Body of pancreas (tissue), 4 donors: ENCODE measurements around the gene SMIM32. TPM values are rescaled to one million over a fixed set of nuclear protein-coding genes. Genes with fewer than 3 reads are reported as not detected.

Experiments
- ATAC-seq: fragments of 150-250 bp; one replicate; pipeline ENCODE4 v1.9.1; 2016
- DNase-seq, 4 donors: peaks; one replicate each; pipeline ENCODE4 v3.0.0-alpha.2; 2019
- H3K27ac ChIP-seq, 4 donors: fragments of 200-600 bp; sonication (generic); 1 replicate in 3 of 4; 2 replicates in 1 of 4; pipeline versions ENCODE4 v1.5.1 to v1.6.1; 2016 to 2019; ENCODE audit warnings: mild to moderate bottlenecking in 1 of 4, mixed read lengths in 1 of 4, moderate library complexity in 1 of 4
- H3K27me3 ChIP-seq, 2 donors: fragments of 200-600 bp; sonication (generic); one replicate each; pipeline ENCODE4 v1.6.0; 2016; ENCODE audit warnings: mild to moderate bottlenecking in 1 of 2
- H3K36me3 ChIP-seq, 2 donors: fragments of 200-600 bp; sonication (generic); replicated peaks in 1 of 2; 2 replicates each; pipeline ENCODE4 v1.5.1; 2016; ENCODE audit warnings: low read depth in 2 of 2; ENCODE audit not compliant: insufficient read depth in 1 of 2
- H3K4me1 ChIP-seq: fragments of 200-600 bp; sonication (generic); one replicate; pipeline ENCODE4 v1.6.0; 2016
- H3K4me3 ChIP-seq, 2 donors: fragments of 200-600 bp; sonication (generic); 1 replicate in 1 of 2; 2 replicates in 1 of 2; pipeline ENCODE4 v1.5.1; 2016 to 2019
- H3K9me3 ChIP-seq, 3 donors: fragments of 200-600 bp; sonication (generic); 1 replicate in 2 of 3; 2 replicates in 1 of 3; pipeline ENCODE4 v1.5.1; 2016
- CTCF ChIP-seq, 7 experiments: fragments of 450-650 bp in 4 of 7; fragments of 200-600 bp in 3 of 7; sonication (generic) in 3 of 7; IDR thresholded peaks; one replicate each; pipeline ENCODE4 v1.5.1; 2016 to 2019; ENCODE audit warnings: antibody characterized with exemption in 7 of 7
- POLR2A ChIP-seq, 3 donors: fragments of 450-650 bp; IDR thresholded peaks; one replicate each; pipeline ENCODE4 v1.6.1; 2016; ENCODE audit warnings: antibody characterized with exemption in 3 of 3, mild to moderate bottlenecking in 2 of 3
- WGBS, 2 donors: methylation state at CpG; one replicate each; pipeline ENCODE4 v1.1.5; 2017; 5-methylcytosine and 5-hydroxymethylcytosine counted together
- intact Hi-C: fragments of 100-400 bp; cut with DNase I; formaldehyde crosslinking; loops from one replicate; pipeline ENCODE4 v1.15.1; 2023
- total RNA-seq, 2 donors: library from RNA; depleted of rRNA; stranded (reverse); fragments of >200 nt; gene quantifications; one replicate each; pipeline ENCODE4 v1.1.0, GENCODE V29; 2016

The SMIM32 gene
- total RNA-seq, 2 donors from 2014 or later: 0.78 TPM; not detected in 1

- no peak for DNase-seq
- TF ChIP-seq POLR2A (IDR thresholded peaks at IDR 0.05) (no peak), CTCF (IDR thresholded peaks at IDR 0.05) (no peak)
- ATAC-seq: no peak
- peaks cover 0 to 4% of the 10 kb centered on the region in 2 donors for H3K27me3 ChIP-seq
- H3K9me3 ChIP-seq: no peaks in the 10 kb centered on the region
- 49 to 52% methylated on average over 6 to 9 of the region's 9 CpGs for WGBS, 2 donors
- no peaks in the 10 kb centered on the region for H3K4me1 ChIP-seq
- intact Hi-C loops: loop anchor here (5.0 kb wide), 2 partner anchors 272 to 327 kb away; no protein-coding TSS in a partner anchor
- no peak overlapping the region for H3K27ac ChIP-seq
- H3K4me3 ChIP-seq: no peak overlapping the region
- no peaks in the 10 kb centered on the region for H3K36me3 ChIP-seq
Measured at GRCh38 chr5:136213919-136214493, 21.0 kb upstream of the SMIM32 start.

- ATAC-seq (peak; percentile 67), DNase-seq (peak; percentile 46 to 69 (median 62))
- peak; percentile 73 to 83 (median 78) for TF ChIP-seq CTCF (IDR thresholded peaks at IDR 0.05)
- TF ChIP-seq POLR2A (IDR thresholded peaks at IDR 0.05): no peak
- Histone ChIP-seq H3K27ac (no peak overlapping the region), H3K9me3 (no peaks in the 10 kb centered on the region), H3K4me1 (no peaks in the 10 kb centered on the region), H3K36me3 (no peaks in the 10 kb centered on the region), H3K27me3 (peaks cover 0 to 4% of the 10 kb centered on the region in 2 donors), H3K4me3 (no peak overlapping the region)
- WGBS, 2 donors: 34 to 39% methylated on average over 10 of the region's 10 CpGs
- intact Hi-C loops: loop anchor here (5.0 kb wide), 2 partner anchors 270 to 325 kb away; no protein-coding TSS in a partner anchor
Measured at GRCh38 chr5:136212252-136212721, 19.3 kb upstream of the SMIM32 start.

- Histone ChIP-seq H3K27me3 (peaks cover 0 to 4% of the 10 kb centered on the region in 2 donors), H3K9me3 (no peaks in the 10 kb centered on the region), H3K4me1 (no peaks in the 10 kb centered on the region), H3K27ac (no peak overlapping the region), H3K4me3 (no peak overlapping the region), H3K36me3 (no peaks in the 10 kb centered on the region)
- no peak for DNase-seq
- intact Hi-C loops: loop anchor here (5.0 kb wide), 2 partner anchors 269 to 324 kb away; no protein-coding TSS in a partner anchor
- no peak for TF ChIP-seq POLR2A (IDR thresholded peaks at IDR 0.05)
- no peak for TF ChIP-seq CTCF (IDR thresholded peaks at IDR 0.05)
- 60 to 61% methylated on average over 10 of the region's 10 CpGs for WGBS, 2 donors
- ATAC-seq: no peak
Measured at GRCh38 chr5:136211282-136212040, 18.5 kb upstream of the SMIM32 start.

- Histone ChIP-seq H3K27ac (no peak overlapping the region), H3K36me3 (no peaks in the 10 kb centered on the region), H3K9me3 (no peaks in the 10 kb centered on the region), H3K4me3 (no peak overlapping the region), H3K27me3 (peaks cover 0 to 4% of the 10 kb centered on the region in 2 donors), H3K4me1 (no peaks in the 10 kb centered on the region)
- no peak for ATAC-seq
- TF ChIP-seq CTCF (IDR thresholded peaks at IDR 0.05): no peak
- TF ChIP-seq POLR2A (IDR thresholded peaks at IDR 0.05): no peak
- DNase-seq: no peak
- intact Hi-C loops: loop anchor here (5.0 kb wide), 2 partner anchors 268 to 323 kb away; no protein-coding TSS in a partner anchor
- 61 to 62% methylated on average over 4 of the region's 4 CpGs for WGBS, 2 donors
Measured at GRCh38 chr5:136210259-136210658, 17.3 kb upstream of the SMIM32 start.
